NT2/D1 (cell line): ENCODE data around the gene METTL1.

Experiments used
- SUZ12 ChIP-seq: IDR thresholded peaks from 2 replicates; pipeline ENCODE4 v1.6.1; 2011; ENCODE audit not compliant: insufficient read length, insufficient read depth; ENCODE audit errors: extremely low read depth
- YY1 ChIP-seq: IDR thresholded peaks from 2 replicates; pipeline ENCODE4 v1.6.1; 2011; ENCODE audit not compliant: insufficient read length, insufficient read depth
- ZNF274 ChIP-seq: IDR thresholded peaks from 2 replicates; pipeline ENCODE4 v1.6.1; 2011; ENCODE audit warnings: mild to moderate bottlenecking, low read depth, low read length

DNA sequence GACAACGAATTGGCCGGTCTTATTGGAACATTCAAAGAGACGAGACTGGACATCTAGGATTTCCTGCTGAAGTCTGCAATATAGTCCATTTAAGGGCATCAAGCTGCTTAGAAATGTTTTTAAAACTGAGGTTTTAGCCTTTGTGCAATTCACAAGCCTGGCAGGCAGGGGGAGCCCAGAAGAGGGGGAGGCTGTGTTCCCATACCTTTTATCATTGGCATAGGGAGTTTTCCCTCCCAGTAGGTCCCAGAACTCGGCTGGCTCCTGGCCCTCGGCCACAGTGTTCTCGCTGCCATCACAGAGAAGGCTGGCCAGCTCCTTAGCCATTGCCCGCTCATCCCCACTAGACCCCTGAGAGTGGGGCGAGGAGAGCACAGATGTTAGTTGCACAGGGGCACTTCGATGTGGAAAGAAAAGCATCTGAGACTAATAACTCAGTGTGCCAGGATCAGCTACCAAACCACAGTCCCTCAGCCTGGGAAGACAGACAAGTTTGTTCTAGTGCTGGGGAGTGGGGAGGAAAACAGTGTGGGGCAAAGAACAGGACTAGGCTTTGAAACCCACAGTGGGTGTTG, 31.5 kb upstream of the METTL1 start:
- no peak for TF ChIP-seq YY1
- no peak for TF ChIP-seq SUZ12
- no peak for TF ChIP-seq ZNF274
